Peyer's patch (tissue), 4 donors: ENCODE results near the gene KDELR3.

Source experiments
- POLR2A ChIP-seq, 2 donors: fragments of 450-650 bp; IDR thresholded peaks; one replicate each; pipeline ENCODE4 v1.5.1; 2017; ENCODE audit warnings: antibody characterized with exemption in 2 of 2, mild to moderate bottlenecking in 2 of 2, moderate library complexity in 2 of 2
- TF ChIP-seq, protein P1 (sequence below), 6 experiments: fragments of 450-650 bp in 4 of 6; fragments of 200-600 bp in 2 of 6; sonication (generic) in 1 of 6; IDR thresholded peaks; one replicate each; pipeline ENCODE4 v1.5.1; 2017 to 2019; ENCODE audit warnings: antibody characterized with exemption in 6 of 6, mild to moderate bottlenecking in 3 of 6, moderate library complexity in 1 of 6

DNA sequence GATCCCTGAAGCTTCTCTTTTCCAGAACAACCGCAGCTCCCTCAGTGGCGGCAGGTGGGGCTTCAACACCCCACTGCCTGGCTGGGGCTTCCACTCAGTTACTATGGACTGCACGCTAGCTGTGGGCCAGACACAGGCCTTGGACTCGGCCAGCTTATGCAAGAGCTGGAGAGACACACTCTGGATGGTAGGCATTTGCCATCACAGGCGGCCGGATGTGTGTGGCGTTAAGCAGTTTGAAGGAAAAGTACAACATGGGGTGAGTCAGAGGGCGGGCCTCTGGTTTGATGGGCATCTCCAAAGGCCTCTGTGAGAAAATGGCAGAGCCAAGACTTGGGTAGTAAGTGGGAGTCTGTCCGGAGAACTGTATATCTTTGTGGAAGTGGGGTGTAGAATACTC is 30.5 kb upstream of the KDELR3 start:
- no peak for TF ChIP-seq POLR2A (IDR thresholded peaks at IDR 0.05)
- TF ChIP-seq, protein P1, sequence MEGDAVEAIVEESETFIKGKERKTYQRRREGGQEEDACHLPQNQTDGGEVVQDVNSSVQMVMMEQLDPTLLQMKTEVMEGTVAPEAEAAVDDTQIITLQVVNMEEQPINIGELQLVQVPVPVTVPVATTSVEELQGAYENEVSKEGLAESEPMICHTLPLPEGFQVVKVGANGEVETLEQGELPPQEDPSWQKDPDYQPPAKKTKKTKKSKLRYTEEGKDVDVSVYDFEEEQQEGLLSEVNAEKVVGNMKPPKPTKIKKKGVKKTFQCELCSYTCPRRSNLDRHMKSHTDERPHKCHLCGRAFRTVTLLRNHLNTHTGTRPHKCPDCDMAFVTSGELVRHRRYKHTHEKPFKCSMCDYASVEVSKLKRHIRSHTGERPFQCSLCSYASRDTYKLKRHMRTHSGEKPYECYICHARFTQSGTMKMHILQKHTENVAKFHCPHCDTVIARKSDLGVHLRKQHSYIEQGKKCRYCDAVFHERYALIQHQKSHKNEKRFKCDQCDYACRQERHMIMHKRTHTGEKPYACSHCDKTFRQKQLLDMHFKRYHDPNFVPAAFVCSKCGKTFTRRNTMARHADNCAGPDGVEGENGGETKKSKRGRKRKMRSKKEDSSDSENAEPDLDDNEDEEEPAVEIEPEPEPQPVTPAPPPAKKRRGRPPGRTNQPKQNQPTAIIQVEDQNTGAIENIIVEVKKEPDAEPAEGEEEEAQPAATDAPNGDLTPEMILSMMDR (IDR thresholded peaks at IDR 0.05) = no peak
